K562 (cell line): ENCODE measurements around the gene CEP95. TPM values are rescaled to one million over a fixed set of nuclear protein-coding genes. Genes with fewer than 3 reads are reported as not detected.

Experiments used
- ETV1 ChIP-seq: fragments of 450-650 bp; conservative IDR thresholded peaks from 2 replicates; pipeline ENCODE4 v1.6.1; 2016; ENCODE audit warnings: missing genetic modification characterization, control low read depth, low read depth, missing compliant biosample characterization
- GTF2F1 ChIP-seq: IDR thresholded peaks from 2 replicates; pipeline ENCODE4 v1.6.1; 2011; ENCODE audit warnings: low read depth, low read length, improper control_type of control experiment
- MAFF ChIP-seq: IDR thresholded peaks from 2 replicates; pipeline ENCODE4 v1.6.1; 2012; ENCODE audit warnings: low read length, improper control_type of control experiment
- NFXL1 ChIP-seq: fragments of 450-650 bp; formaldehyde crosslinking; IDR thresholded peaks from 2 replicates; pipeline ENCODE4 v1.4.0; 2021; ENCODE audit warnings: mild to moderate bottlenecking
- PCBP2 ChIP-seq: fragments of 200-400 bp; formaldehyde crosslinking; IDR thresholded peaks from 2 replicates; pipeline ENCODE4 v1.6.1; 2018; ENCODE audit warnings: low read length, low read depth, mild to moderate bottlenecking, moderate library complexity; ENCODE audit not compliant: poor library complexity, severe bottlenecking
- PHF21A ChIP-seq: fragments of 450-650 bp; IDR thresholded peaks from 2 replicates; pipeline ENCODE4 v1.6.1; 2017; ENCODE audit warnings: low read depth, borderline replicate concordance
- POLR2B ChIP-seq: fragments of 450-650 bp; IDR thresholded peaks from 2 replicates; pipeline ENCODE4 v1.6.1; 2018; ENCODE audit warnings: low read depth; ENCODE audit not compliant: partially characterized antibody
- PTBP1 ChIP-seq: fragments of 200-400 bp; formaldehyde crosslinking; IDR thresholded peaks from 2 replicates; pipeline ENCODE4 v1.6.1; 2017; ENCODE audit warnings: low read depth, low read length
- RNF2 ChIP-seq: sonication (generic); IDR thresholded peaks from 2 replicates; pipeline ENCODE4 v1.6.1; 2016
- polyA plus RNA-seq, 8 experiments: library from polyadenylated mRNA; depleted of rRNA in 4 of 8; stranded (reverse) in 5 of 8; unstranded in 3 of 8; fragments of >200 nt; fragmentation: Nextera tagmentation in 2 of 8; fragmentation: Illumina TruSeq in 1 of 8; extraction: Ambion mirVana in 2 of 8; extraction: Trizol in 1 of 8; gene quantifications; 2 replicates each; pipeline versions ENCODE4 v1.2.1 to v1.2.3, GENCODE V29; 2011 to 2014; ENCODE audit warnings: inconsistent platforms in 1 of 8, missing spikeins in 1 of 8
- total RNA-seq, 7 experiments: library from RNA; depleted of rRNA in 6 of 7; stranded (reverse); fragments of >200 nt in 6 of 7; fragmentation: Illumina TruSeq in 2 of 7; extraction: Trizol in 2 of 7; gene quantifications; 2 replicates each; pipeline versions ENCODE4 v1.2.1 to v1.2.3, GENCODE V29; 2011 to 2021; ENCODE audit warnings: low replicate concordance in 1 of 7
- TF ChIP-seq, protein P1 (sequence below): fragments of 250-450 bp; sonication (Bioruptor Pico); IDR thresholded peaks from 2 replicates; pipeline ENCODE4 v1.4.0; 2020; ENCODE audit warnings: borderline replicate concordance
- TF ChIP-seq, protein P2 (sequence below): fragments of 200-800 bp; sonication (Bioruptor generic); IDR thresholded peaks from 2 replicates; pipeline ENCODE4 v1.6.1; 2016; ENCODE audit warnings: missing genetic modification characterization, missing compliant biosample characterization
- TF ChIP-seq, protein P3 (sequence below): fragments of 250-450 bp; sonication (Bioruptor Pico); IDR thresholded peaks from 2 replicates; pipeline ENCODE4 v1.5.0; 2021
- TF ChIP-seq, protein P4 (sequence below), 2 experiments: fragments of 450-650 bp; formaldehyde crosslinking in 1 of 2; IDR thresholded peaks; 2 replicates each; pipeline versions ENCODE4 v1.4.0 to v1.6.1; 2014 to 2020; ENCODE audit warnings: mild to moderate bottlenecking in 2 of 2, borderline replicate concordance in 1 of 2, low read depth in 1 of 2

Gene CEP95
- total and polyA plus RNA-seq, 9 of the 15 experiments (the other 6 are each of a cell fraction or from before 2014, with no cell fraction given), result 26.7 to 80.7 (median 56.9) TPM

DNA sequence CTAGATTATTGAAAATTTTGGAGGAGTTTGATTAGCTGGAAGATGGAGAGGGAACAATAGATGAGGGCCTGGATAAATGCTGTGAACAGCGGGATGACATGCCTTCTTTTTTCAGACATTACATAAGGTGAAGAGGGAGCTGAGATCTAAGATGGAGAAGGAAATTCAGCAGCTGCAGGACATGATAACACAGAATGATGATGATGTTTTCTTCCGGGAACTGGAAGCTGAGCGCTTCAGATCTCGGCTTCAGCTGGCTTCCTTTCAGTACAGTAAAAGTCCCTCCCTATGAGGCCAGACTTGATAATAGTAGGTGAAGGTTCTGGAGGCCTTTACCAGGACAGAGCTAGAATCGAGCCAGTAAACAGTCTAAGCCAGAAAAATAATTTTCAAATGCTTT lies 30.7 kb downstream of the CEP95 start (continued):
- no peak for TF ChIP-seq NFXL1 (CRISPR knock-in tag)
- no peak for TF ChIP-seq PTBP1
- TF ChIP-seq, protein P1, sequence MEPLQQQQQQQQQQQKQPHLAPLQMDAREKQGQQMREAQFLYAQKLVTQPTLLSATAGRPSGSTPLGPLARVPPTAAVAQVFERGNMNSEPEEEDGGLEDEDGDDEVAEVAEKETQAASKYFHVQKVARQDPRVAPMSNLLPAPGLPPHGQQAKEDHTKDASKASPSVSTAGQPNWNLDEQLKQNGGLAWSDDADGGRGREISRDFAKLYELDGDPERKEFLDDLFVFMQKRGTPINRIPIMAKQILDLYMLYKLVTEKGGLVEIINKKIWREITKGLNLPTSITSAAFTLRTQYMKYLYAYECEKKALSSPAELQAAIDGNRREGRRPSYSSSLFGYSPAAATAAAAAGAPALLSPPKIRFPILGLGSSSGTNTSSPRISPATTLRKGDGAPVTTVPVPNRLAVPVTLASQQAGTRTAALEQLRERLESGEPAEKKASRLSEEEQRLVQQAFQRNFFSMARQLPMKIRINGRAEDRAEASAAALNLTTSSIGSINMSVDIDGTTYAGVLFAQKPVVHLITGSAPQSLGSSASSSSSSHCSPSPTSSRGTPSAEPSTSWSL, result no peak
- no peak for TF ChIP-seq PHF21A
- peak; percentile 91 for TF ChIP-seq ETV1 (tag)
- 0 out of 2 replicates have a peak, but pooled peaks have one; percentile 14 for TF ChIP-seq MAFF
- TF ChIP-seq GTF2F1, result no peak
- TF ChIP-seq, protein P2, sequence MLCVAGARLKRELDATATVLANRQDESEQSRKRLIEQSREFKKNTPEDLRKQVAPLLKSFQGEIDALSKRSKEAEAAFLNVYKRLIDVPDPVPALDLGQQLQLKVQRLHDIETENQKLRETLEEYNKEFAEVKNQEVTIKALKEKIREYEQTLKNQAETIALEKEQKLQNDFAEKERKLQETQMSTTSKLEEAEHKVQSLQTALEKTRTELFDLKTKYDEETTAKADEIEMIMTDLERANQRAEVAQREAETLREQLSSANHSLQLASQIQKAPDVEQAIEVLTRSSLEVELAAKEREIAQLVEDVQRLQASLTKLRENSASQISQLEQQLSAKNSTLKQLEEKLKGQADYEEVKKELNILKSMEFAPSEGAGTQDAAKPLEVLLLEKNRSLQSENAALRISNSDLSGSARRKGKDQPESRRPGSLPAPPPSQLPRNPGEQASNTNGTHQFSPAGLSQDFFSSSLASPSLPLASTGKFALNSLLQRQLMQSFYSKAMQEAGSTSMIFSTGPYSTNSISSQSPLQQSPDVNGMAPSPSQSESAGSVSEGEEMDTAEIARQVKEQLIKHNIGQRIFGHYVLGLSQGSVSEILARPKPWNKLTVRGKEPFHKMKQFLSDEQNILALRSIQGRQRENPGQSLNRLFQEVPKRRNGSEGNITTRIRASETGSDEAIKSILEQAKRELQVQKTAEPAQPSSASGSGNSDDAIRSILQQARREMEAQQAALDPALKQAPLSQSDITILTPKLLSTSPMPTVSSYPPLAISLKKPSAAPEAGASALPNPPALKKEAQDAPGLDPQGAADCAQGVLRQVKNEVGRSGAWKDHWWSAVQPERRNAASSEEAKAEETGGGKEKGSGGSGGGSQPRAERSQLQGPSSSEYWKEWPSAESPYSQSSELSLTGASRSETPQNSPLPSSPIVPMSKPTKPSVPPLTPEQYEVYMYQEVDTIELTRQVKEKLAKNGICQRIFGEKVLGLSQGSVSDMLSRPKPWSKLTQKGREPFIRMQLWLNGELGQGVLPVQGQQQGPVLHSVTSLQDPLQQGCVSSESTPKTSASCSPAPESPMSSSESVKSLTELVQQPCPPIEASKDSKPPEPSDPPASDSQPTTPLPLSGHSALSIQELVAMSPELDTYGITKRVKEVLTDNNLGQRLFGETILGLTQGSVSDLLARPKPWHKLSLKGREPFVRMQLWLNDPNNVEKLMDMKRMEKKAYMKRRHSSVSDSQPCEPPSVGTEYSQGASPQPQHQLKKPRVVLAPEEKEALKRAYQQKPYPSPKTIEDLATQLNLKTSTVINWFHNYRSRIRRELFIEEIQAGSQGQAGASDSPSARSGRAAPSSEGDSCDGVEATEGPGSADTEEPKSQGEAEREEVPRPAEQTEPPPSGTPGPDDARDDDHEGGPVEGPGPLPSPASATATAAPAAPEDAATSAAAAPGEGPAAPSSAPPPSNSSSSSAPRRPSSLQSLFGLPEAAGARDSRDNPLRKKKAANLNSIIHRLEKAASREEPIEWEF (CRISPR knock-in tag), result no peak
- TF ChIP-seq, protein P3, sequence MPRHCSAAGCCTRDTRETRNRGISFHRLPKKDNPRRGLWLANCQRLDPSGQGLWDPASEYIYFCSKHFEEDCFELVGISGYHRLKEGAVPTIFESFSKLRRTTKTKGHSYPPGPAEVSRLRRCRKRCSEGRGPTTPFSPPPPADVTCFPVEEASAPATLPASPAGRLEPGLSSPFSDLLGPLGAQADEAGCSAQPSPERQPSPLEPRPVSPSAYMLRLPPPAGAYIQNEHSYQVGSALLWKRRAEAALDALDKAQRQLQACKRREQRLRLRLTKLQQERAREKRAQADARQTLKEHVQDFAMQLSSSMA (CRISPR knock-in tag), result no peak
- TF ChIP-seq PCBP2, result no peak
- TF ChIP-seq POLR2B, result no peak
- TF ChIP-seq, protein P4, sequence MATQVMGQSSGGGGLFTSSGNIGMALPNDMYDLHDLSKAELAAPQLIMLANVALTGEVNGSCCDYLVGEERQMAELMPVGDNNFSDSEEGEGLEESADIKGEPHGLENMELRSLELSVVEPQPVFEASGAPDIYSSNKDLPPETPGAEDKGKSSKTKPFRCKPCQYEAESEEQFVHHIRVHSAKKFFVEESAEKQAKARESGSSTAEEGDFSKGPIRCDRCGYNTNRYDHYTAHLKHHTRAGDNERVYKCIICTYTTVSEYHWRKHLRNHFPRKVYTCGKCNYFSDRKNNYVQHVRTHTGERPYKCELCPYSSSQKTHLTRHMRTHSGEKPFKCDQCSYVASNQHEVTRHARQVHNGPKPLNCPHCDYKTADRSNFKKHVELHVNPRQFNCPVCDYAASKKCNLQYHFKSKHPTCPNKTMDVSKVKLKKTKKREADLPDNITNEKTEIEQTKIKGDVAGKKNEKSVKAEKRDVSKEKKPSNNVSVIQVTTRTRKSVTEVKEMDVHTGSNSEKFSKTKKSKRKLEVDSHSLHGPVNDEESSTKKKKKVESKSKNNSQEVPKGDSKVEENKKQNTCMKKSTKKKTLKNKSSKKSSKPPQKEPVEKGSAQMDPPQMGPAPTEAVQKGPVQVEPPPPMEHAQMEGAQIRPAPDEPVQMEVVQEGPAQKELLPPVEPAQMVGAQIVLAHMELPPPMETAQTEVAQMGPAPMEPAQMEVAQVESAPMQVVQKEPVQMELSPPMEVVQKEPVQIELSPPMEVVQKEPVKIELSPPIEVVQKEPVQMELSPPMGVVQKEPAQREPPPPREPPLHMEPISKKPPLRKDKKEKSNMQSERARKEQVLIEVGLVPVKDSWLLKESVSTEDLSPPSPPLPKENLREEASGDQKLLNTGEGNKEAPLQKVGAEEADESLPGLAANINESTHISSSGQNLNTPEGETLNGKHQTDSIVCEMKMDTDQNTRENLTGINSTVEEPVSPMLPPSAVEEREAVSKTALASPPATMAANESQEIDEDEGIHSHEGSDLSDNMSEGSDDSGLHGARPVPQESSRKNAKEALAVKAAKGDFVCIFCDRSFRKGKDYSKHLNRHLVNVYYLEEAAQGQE (IDR thresholded peaks at IDR 0.05; ENCODE audit: borderline replicate concordance), result no peak; the same call in 1 of the 2 replicates
- TF ChIP-seq, protein P4 (CRISPR knock-in tag; IDR thresholded peaks at IDR 0.05; ENCODE audit: low read depth), result no peak
- no peak; the same call in 1 of the 2 replicates for TF ChIP-seq RNF2
